K562 (cell line): ENCODE results near the gene ZNF574. TPM values are rescaled to one million over a fixed set of nuclear protein-coding genes. Genes with fewer than 3 reads are reported as not detected.

Source experiments
- ATAC-seq: fragments of 200-7000 bp; cut with Tn5 transposase; 3 replicates; pipeline ENCODE4 v1.9.1; 2020; ENCODE audit warnings: moderate library complexity
- BruUV-seq: library from RNA; stranded (reverse); fragments of 400-500 nt; replicated peaks from 2 replicates; lab custom pipeline; 2021; lab: Mats Ljungman, UMichigan
- CTCF ChIA-PET: fragments of 300-600 bp; formaldehyde crosslinking; extraction: SDS; loops from one replicate; lab custom pipeline; 2021; ENCODE audit warnings: low intra/inter-chr PET ratio; lab: Yijun Ruan, JAX
- POLR2A ChIA-PET: fragments of 300-600, 350-650 bp; sonication (Branson Sonifier 250); formaldehyde crosslinking; extraction: SDS; loops from one replicate; lab custom pipeline; 2021; ENCODE audit warnings: antibody characterized with exemption, inconsistent platforms; lab: Yijun Ruan, JAX
- DNase-seq, 4 experiments: peaks; one replicate each; pipeline versions ENCODE4 v3.0.0 to v3.0.0-alpha.2; 2011 to 2018; ENCODE audit warnings: low spot score in 3 of 4, mixed read lengths in 3 of 4; ENCODE audit errors: extremely low read depth in 1 of 4
- FAIRE-seq: peaks from 2 replicates; lab custom pipeline; 2011; peaks lifted over from hg19 to GRCh38; lab: Jason Lieb, UNC
- H2AFZ ChIP-seq: 2 replicates; pipeline ENCODE4 v1.6.0; 2011; ENCODE audit warnings: low read depth, low read length, control low read depth, inconsistent platforms
- H3K27ac ChIP-seq: fragments of 200-600 bp; 3 replicates; pipeline ENCODE4 v1.8.0; 2011; ENCODE audit warnings: low read depth, mild to moderate bottlenecking, control low read depth, inconsistent platforms, low read length, moderate library complexity, mixed read lengths; ENCODE audit errors: extremely low read depth
- H3K27me3 ChIP-seq, 2 experiments: fragments of 300-600 bp in 1 of 2; 2 replicates in 1 of 2; 3 replicates in 1 of 2; pipeline versions ENCODE4 v1.6.0 to v1.8.0; 2011; ENCODE audit warnings: inconsistent platforms in 2 of 2, low read length in 2 of 2, mild to moderate bottlenecking in 1 of 2, mixed read lengths in 1 of 2, moderate library complexity in 1 of 2; ENCODE audit not compliant: control insufficient read depth in 2 of 2, insufficient read depth in 2 of 2
- H3K36me3 ChIP-seq: fragments of 300-600 bp; 3 replicates; pipeline ENCODE4 v1.8.0; 2011; ENCODE audit warnings: mild to moderate bottlenecking, low read length, inconsistent platforms; ENCODE audit not compliant: control insufficient read depth, insufficient read depth
- H3K4me1 ChIP-seq, 2 experiments: fragments of 200-600 bp in 1 of 2; replicated peaks in 1 of 2; 2 replicates in 1 of 2; 3 replicates in 1 of 2; pipeline versions ENCODE4 v1.5.1 to v1.8.0; 2011; ENCODE audit warnings: inconsistent platforms in 2 of 2, low read length in 2 of 2, mild to moderate bottlenecking in 1 of 2, mixed read lengths in 1 of 2, moderate library complexity in 1 of 2; ENCODE audit not compliant: control insufficient read depth in 2 of 2, insufficient read depth in 2 of 2
- H3K4me2 ChIP-seq: 2 replicates; pipeline ENCODE4 v1.6.1; 2011; ENCODE audit warnings: low read length, control low read depth, inconsistent platforms, mixed read lengths; ENCODE audit not compliant: insufficient read depth
- H3K4me3 ChIP-seq: fragments of 200-600 bp; sonication (generic), shearing (Covaris generic); 2 replicates; pipeline ENCODE4 v1.5.1; 2016; ENCODE audit warnings: control low read depth, inconsistent platforms
- H3K79me2 ChIP-seq: fragments of 200-600 bp; 3 replicates; pipeline ENCODE4 v1.8.0; 2011; ENCODE audit warnings: low read length, inconsistent platforms; ENCODE audit not compliant: control insufficient read depth, insufficient read depth
- H3K9ac ChIP-seq, 2 experiments: 2 replicates each; pipeline versions ENCODE4 v1.6.0 to v1.6.1; 2011; ENCODE audit warnings: low read depth in 2 of 2, low read length in 2 of 2, control low read depth in 1 of 2, inconsistent platforms in 1 of 2, mild to moderate bottlenecking in 1 of 2, mixed read lengths in 1 of 2; ENCODE audit not compliant: insufficient read depth in 1 of 2
- H3K9me1 ChIP-seq: one replicate; pipeline ENCODE4 v1.6.0; 2011; ENCODE audit warnings: inconsistent platforms, mild to moderate bottlenecking, low read length, moderate library complexity; ENCODE audit not compliant: control insufficient read depth, insufficient read depth
- H3K9me3 ChIP-seq: replicated peaks from 2 replicates; pipeline ENCODE4 v1.5.1; 2011; ENCODE audit warnings: low read depth, low read length, inconsistent platforms; ENCODE audit not compliant: control insufficient read depth, insufficient read depth
- H4K20me1 ChIP-seq: replicated peaks from 2 replicates; pipeline ENCODE4 v1.6.1; 2011; ENCODE audit warnings: low read length, inconsistent platforms, mixed read lengths; ENCODE audit not compliant: control insufficient read depth, insufficient read depth
- KAT8 ChIP-seq: fragments of 450-650 bp; IDR thresholded peaks from 2 replicates; pipeline ENCODE4 v1.6.1; 2016; ENCODE audit warnings: low read depth, mild to moderate bottlenecking
- MTA3 ChIP-seq: fragments of 450-650 bp; formaldehyde crosslinking; IDR thresholded peaks from 2 replicates; pipeline ENCODE4 v1.6.1; 2017; ENCODE audit warnings: mild to moderate bottlenecking, borderline replicate concordance
- POLR2A ChIP-seq: fragments of 450-650 bp; conservative IDR thresholded peaks from 2 replicates; pipeline ENCODE4 v1.6.1; 2016
- RAD21 ChIP-seq, 2 experiments: fragments of 250-450 bp in 1 of 2; fragments of 450-650 bp in 1 of 2; sonication (Bioruptor Pico) in 1 of 2; formaldehyde crosslinking in 1 of 2; IDR thresholded peaks in 1 of 2; conservative IDR thresholded peaks in 1 of 2; 2 replicates each; pipeline versions ENCODE4 v1.4.0 to v1.8.0; 2020 to 2022; ENCODE audit warnings: mild to moderate bottlenecking in 2 of 2, moderate library complexity in 1 of 2
- WGBS: fragments of 100-300 bp; shearing (Covaris generic); methylation state at CpG from one replicate; pipeline ENCODE4 v1.1.6; 2016; ENCODE audit warnings: low coverage, mixed read lengths; ENCODE audit not compliant: insufficient coverage; ENCODE audit errors: missing lambda C conversion rate; 5-methylcytosine and 5-hydroxymethylcytosine counted together
- in situ Hi-C: fragments of 300-500 bp; cut with MboI; formaldehyde crosslinking; loops from 4 replicates; pipeline ENCODE4 v1.15.0; 2018; ENCODE audit warnings: inconsistent platforms, mixed read lengths
- intact Hi-C: fragments of 100-400 bp; cut with micrococcal nuclease; formaldehyde crosslinking; loops from 2 replicates; pipeline ENCODE4 v1.14.2; 2022
- polyA plus RNA-seq, 8 experiments: library from polyadenylated mRNA; depleted of rRNA in 4 of 8; stranded (reverse) in 5 of 8; unstranded in 3 of 8; fragments of >200 nt; fragmentation: Nextera tagmentation in 2 of 8; fragmentation: Illumina TruSeq in 1 of 8; extraction: Ambion mirVana in 2 of 8; extraction: Trizol in 1 of 8; gene quantifications; 2 replicates each; pipeline versions ENCODE4 v1.2.1 to v1.2.3, GENCODE V29; 2011 to 2014; ENCODE audit warnings: inconsistent platforms in 1 of 8, missing spikeins in 1 of 8
- total RNA-seq, 7 experiments: library from RNA; depleted of rRNA in 6 of 7; stranded (reverse); fragments of >200 nt in 6 of 7; fragmentation: Illumina TruSeq in 2 of 7; extraction: Trizol in 2 of 7; gene quantifications; 2 replicates each; pipeline versions ENCODE4 v1.2.1 to v1.2.3, GENCODE V29; 2011 to 2021; ENCODE audit warnings: low replicate concordance in 1 of 7
- TF ChIP-seq, protein P1 (sequence below), 3 experiments: IDR thresholded peaks in 2 of 3; conservative IDR thresholded peaks in 1 of 3; 2 replicates each; pipeline ENCODE4 v1.5.1; 2011 to 2012; ENCODE audit warnings: low read length in 3 of 3, mild to moderate bottlenecking in 3 of 3, control low read depth in 2 of 3, improper control_type of control experiment in 1 of 3, inconsistent platforms in 1 of 3, low read depth in 1 of 3, mixed read lengths in 1 of 3, moderate library complexity in 1 of 3; ENCODE audit not compliant: insufficient read depth in 2 of 3

The ZNF574 gene
- total and polyA plus RNA-seq, 9 of the 15 experiments (the other 6 are each of a cell fraction or from before 2014, with no cell fraction given) = 0.24 to 20.7 (median 8.4) TPM

DNA sequence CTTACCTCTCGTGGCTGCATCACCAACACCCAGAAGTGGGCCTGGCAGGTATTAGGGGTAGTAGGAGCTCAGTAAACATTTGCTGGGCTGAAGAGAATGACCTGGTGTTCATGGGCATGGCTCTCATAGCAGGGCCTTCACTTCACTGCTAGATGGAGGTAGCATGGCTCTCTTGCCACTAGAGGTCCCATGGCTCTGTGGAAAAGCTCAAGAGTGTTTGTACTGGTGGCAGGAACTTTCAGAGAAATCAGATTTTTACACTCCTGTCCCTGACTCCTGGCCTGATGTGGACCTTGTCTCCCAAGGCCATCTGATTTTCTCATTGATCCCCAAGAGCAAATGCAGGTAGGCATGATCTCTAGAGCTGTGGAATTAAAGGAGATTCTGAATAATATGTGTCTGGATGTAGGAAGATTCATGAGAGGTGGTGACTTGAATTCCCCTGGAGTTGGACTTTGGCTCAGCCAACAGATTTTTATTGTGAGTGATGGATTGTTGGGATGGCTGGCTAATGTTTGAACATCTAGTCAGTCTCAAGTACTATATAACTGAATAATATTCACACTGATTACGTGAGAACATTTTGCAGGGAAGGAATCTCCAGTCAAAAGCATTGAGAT is 5.7 kb downstream of the ZNF574 start:
- in situ Hi-C loops (no loop called here), intact Hi-C loops (no loop called here)
- H3K4me3 ChIP-seq = no peak overlapping the region
- H3K4me1 ChIP-seq = peaks cover 11 to 33% of the 10 kb centered on the region in 2 experiments; a peak in 4 of 5 replicates
- H3K9me3 ChIP-seq = no peaks in the 10 kb centered on the region
- H3K4me2 ChIP-seq = no peak overlapping the region
- no TSS peak for BruUV-seq
- peaks cover 27% of the 10 kb centered on the region for H3K79me2 ChIP-seq
- DNase-seq = peak in 1 of 4 experiments; percentile 46
- ChIA-PET CTCF (no interaction called here), POLR2A (interaction anchor here (0.6 to 1.2 kb wide), 5 partner anchors 15 to 650 kb away, joined by 3 read pairs; no protein-coding TSS in a partner anchor)
- TF ChIP-seq KAT8 (no peak), MTA3 (peak; percentile 42; the same call in 1 of the 2 replicates), POLR2A (0 out of 2 replicates have a peak, but pooled peaks have one; percentile 29), RAD21 (CRISPR knock-in tag; conservative IDR thresholded peaks at IDR 0.05 in 1 of 2, IDR thresholded peaks at IDR 0.05 in 1 of 2) (peak in 1 of 2 experiments; percentile 37; a peak in 1 of 4 replicates)
- TF ChIP-seq, protein P1, sequence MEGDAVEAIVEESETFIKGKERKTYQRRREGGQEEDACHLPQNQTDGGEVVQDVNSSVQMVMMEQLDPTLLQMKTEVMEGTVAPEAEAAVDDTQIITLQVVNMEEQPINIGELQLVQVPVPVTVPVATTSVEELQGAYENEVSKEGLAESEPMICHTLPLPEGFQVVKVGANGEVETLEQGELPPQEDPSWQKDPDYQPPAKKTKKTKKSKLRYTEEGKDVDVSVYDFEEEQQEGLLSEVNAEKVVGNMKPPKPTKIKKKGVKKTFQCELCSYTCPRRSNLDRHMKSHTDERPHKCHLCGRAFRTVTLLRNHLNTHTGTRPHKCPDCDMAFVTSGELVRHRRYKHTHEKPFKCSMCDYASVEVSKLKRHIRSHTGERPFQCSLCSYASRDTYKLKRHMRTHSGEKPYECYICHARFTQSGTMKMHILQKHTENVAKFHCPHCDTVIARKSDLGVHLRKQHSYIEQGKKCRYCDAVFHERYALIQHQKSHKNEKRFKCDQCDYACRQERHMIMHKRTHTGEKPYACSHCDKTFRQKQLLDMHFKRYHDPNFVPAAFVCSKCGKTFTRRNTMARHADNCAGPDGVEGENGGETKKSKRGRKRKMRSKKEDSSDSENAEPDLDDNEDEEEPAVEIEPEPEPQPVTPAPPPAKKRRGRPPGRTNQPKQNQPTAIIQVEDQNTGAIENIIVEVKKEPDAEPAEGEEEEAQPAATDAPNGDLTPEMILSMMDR (IDR thresholded peaks at IDR 0.05 in 2 of 3, conservative IDR thresholded peaks at IDR 0.05 in 1 of 3; ENCODE audit: insufficient read depth in 2 of 3, low read depth in 1 of 3, low read length in 3 of 3) = peak; percentile 57 to 60 (median 59)
- peak; percentile 81 for FAIRE-seq
- peaks cover 45% of the 10 kb centered on the region for H3K36me3 ChIP-seq
- H2AFZ ChIP-seq = no peak overlapping the region
- peak; percentile 84 for ATAC-seq
- H3K9ac ChIP-seq = no peak overlapping the region
- 84% methylated on average over 2 of the region's 2 CpGs for WGBS
- H3K9me1 ChIP-seq = no peaks in the 10 kb centered on the region
- no peak overlapping the region for H3K27ac ChIP-seq
- peaks cover 15% of the 10 kb centered on the region for H4K20me1 ChIP-seq
- H3K27me3 ChIP-seq = no peaks in the 10 kb centered on the region
